Astrocyte of the spinal cord (primary cell): ENCODE data around the gene ZFPM1.

ENCODE experiments used
- DNase-seq: peaks from one replicate; pipeline ENCODE4 v3.0.0; 2011; ENCODE audit warnings: low read depth, low spot score
- H3K4me3 ChIP-seq: 2 replicates; pipeline ENCODE4 v1.5.1; 2011; ENCODE audit warnings: low read depth, mild to moderate bottlenecking, low read length, moderate library complexity
- in situ Hi-C: cut with HindIII; loops from 2 replicates; pipeline ENCODE4 v1.10.0; 2017; ENCODE audit warnings: low sequenced_read_pairs
- TF ChIP-seq, protein P1 (sequence below): IDR thresholded peaks from 2 replicates; pipeline ENCODE4 v1.5.1; 2012; ENCODE audit warnings: low read depth, mild to moderate bottlenecking, low read length, inconsistent platforms

ZFPM1 gene

GRCh38 chr16:88511060-88511459, 58.0 kb downstream of the ZFPM1 start:
- in situ Hi-C loops, result no loop called here
- no peak overlapping the region for H3K4me3 ChIP-seq
- TF ChIP-seq, protein P1, sequence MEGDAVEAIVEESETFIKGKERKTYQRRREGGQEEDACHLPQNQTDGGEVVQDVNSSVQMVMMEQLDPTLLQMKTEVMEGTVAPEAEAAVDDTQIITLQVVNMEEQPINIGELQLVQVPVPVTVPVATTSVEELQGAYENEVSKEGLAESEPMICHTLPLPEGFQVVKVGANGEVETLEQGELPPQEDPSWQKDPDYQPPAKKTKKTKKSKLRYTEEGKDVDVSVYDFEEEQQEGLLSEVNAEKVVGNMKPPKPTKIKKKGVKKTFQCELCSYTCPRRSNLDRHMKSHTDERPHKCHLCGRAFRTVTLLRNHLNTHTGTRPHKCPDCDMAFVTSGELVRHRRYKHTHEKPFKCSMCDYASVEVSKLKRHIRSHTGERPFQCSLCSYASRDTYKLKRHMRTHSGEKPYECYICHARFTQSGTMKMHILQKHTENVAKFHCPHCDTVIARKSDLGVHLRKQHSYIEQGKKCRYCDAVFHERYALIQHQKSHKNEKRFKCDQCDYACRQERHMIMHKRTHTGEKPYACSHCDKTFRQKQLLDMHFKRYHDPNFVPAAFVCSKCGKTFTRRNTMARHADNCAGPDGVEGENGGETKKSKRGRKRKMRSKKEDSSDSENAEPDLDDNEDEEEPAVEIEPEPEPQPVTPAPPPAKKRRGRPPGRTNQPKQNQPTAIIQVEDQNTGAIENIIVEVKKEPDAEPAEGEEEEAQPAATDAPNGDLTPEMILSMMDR, result no peak
- DNase-seq, result no peak

- in situ Hi-C loops, result no loop called here
- TF ChIP-seq, protein P1, result no peak
- DNase-seq, result no peak
Observed at GRCh38 chr16:88511906-88512305, 58.8 kb downstream of the ZFPM1 start.

DNA sequence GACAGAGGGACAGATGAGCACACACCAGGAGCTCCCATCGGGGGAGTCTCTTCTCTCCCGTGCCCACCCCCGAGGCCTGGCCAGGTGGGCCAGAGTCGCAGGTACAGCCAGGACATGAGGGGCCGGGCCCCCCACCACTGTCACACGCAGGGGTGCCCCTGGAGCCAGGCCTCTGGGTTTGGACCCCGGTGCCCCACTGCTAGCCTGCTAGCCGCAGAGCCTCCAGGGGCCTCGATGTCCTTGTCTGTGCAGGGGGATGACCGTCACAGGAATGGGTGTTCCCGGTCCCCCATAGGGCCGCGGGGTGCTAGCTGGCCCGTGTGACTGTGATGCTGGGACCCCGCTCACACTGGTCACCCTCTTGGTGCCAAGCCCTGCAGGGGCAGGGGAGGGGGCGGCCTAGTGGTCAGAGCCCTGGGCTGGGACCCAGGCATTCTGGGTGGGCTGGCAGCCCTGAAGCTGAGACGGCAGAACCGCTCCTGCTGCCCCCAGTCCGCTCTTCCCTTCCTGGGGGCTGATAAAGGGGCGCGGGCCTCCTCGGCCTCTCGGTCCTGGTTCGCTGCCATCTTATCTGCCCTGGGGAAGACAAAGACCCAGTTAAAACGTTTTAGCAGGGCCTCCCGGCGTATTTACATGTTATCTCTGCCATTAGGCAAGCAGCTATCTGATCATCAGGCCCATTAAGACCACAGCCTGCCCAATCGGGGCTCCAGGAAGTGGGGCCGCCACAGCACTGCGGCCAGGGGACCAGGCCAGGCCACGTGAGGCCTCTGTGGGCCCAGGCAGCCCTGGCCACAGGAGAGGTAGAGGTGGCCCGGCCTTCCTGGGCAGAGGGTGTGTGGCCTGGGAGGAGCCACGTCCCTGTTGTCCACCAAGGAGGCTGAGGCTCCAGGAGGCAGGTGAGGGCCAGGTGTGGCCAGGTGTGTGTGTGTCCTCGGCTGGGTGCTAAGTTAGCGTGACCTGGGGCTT, 59.9 kb downstream of the ZFPM1 start:
- no peak overlapping the region for H3K4me3 ChIP-seq
- in situ Hi-C loops, result no loop called here
- TF ChIP-seq, protein P1, result no peak
- DNase-seq, result no peak

More at GRCh38 chr16:88511906-88512305, 58.8 kb downstream of the ZFPM1 start:
- no peak overlapping the region for H3K4me3 ChIP-seq

- in situ Hi-C loops, result no loop called here
- no peak overlapping the region for H3K4me3 ChIP-seq
- TF ChIP-seq, protein P1, result no peak
- no peak for DNase-seq
Observed at GRCh38 chr16:88514070-88514469, 61.0 kb downstream of the ZFPM1 start.

DNA sequence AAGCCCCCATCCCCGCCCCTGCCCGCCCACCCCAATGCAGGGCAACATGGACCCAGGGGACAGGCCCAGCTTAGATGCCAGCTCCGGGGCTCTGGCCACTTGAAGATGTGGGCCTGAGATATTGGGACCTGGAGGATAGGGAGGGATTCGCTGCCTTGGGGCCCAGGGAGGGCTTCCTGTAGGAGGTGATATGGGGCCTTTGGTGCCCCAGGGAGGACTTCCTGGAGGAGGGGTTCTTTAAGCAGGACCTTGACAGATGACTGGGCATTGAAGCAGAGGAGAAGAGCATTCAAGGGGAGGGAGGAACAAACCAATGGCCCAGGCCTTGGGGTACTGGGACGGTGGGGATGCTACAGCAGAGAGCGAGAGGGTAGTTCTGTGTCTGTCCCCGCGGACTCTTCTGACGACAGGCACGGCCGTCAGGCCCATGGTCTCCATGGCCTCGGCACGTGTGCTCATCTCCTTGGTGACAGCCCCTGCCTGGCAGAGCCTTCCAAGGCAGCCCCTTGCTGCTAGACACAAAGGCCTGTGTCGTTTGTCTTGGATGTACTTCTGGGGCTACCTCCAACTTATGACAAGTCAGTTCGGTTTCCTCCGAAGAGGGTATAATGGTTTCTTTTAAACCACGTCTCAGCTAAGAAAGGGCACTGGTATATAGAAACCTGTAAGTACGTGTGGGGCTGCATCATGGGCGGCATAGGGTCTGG, 61.6 kb downstream of the ZFPM1 start:
- TF ChIP-seq, protein P1, result no peak
- H3K4me3 ChIP-seq, result no peak overlapping the region
- no peak for DNase-seq
- in situ Hi-C loops, result no loop called here

DNA sequence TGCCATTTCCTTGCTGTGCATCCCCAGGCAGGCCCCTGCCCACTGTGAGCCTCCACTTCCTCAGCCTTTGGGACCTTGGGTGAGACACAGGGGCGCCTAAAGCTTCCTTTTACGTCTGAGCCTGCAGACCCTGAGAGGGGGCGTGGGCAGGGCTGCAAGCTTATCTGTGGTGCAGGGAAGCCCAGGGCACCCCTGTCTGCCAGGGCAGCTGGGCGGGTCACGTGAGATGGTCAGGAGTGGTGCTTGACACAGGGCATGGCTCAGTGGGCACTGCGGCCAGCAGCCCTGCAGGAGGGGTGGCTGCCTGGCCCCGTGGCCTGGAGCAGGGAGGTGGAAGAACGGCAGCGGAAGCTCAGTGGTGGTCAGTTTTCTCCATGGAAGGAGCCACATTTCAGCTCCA, 62.3 kb downstream of the ZFPM1 start:
- TF ChIP-seq, protein P1, result no peak
- in situ Hi-C loops, result no loop called here
- no peak overlapping the region for H3K4me3 ChIP-seq
- no peak for DNase-seq
